H1 (cell line): ENCODE results near the gene MYLK2. TPM values are rescaled to one million over a fixed set of nuclear protein-coding genes. Genes with fewer than 3 reads are reported as not detected.

ENCODE experiments used
- CTCF ChIA-PET: fragments of 300-600 bp; sonication (Branson Sonifier 250); formaldehyde crosslinking; loops from one replicate; lab custom pipeline; 2021; ENCODE audit not compliant: partially characterized antibody; lab: Charles Lee
- POLR2A ChIA-PET: fragments of 300-600 bp; sonication (Branson Sonifier 250); formaldehyde crosslinking; loops from one replicate; lab custom pipeline; 2021; ENCODE audit warnings: inconsistent platforms; ENCODE audit not compliant: partially characterized antibody; lab: Charles Lee
- DNase-seq, 2 experiments: peaks; one replicate each; pipeline versions ENCODE4 v3.0.0 to v3.0.0-alpha.2; 2010 to 2022; ENCODE audit warnings: low spot score in 2 of 2, low read depth in 1 of 2, mixed read lengths in 1 of 2
- FAIRE-seq: peaks from 2 replicates; lab custom pipeline; 2011; peaks lifted over from hg19 to GRCh38; lab: Jason Lieb, UNC
- H2AFZ ChIP-seq: 2 replicates; pipeline ENCODE4 v1.8.1; 2012; ENCODE audit warnings: low read length, inconsistent platforms
- H2AK5ac ChIP-seq: 2 replicates; pipeline ENCODE4 v1.6.1; 2013; ENCODE audit warnings: low read depth, low read length
- H2BK120ac ChIP-seq: replicated peaks from 2 replicates; pipeline ENCODE3; 2013; ENCODE audit warnings: low read depth, low read length, inconsistent platforms
- H2BK12ac ChIP-seq: 2 replicates; pipeline ENCODE4 v1.6.1; 2013; ENCODE audit warnings: low read depth, low read length
- H2BK15ac ChIP-seq: 2 replicates; pipeline ENCODE4 v1.6.1; 2013; ENCODE audit warnings: low read length
- H2BK20ac ChIP-seq: 2 replicates; pipeline ENCODE4 v1.6.1; 2013; ENCODE audit warnings: low read length
- H2BK5ac ChIP-seq: 2 replicates; pipeline ENCODE4 v1.6.1; 2013; ENCODE audit warnings: low read depth, low read length
- H3K14ac ChIP-seq: 2 replicates; pipeline ENCODE4 v1.6.1; 2013; ENCODE audit warnings: inconsistent platforms; ENCODE audit not compliant: insufficient read length
- H3K18ac ChIP-seq: 2 replicates; pipeline ENCODE4 v1.6.1; 2013; ENCODE audit warnings: low read length; ENCODE audit errors: extremely low read depth
- H3K23ac ChIP-seq: 2 replicates; pipeline ENCODE4 v1.6.1; 2013; ENCODE audit warnings: inconsistent platforms; ENCODE audit not compliant: insufficient read length
- H3K23me2 ChIP-seq: 2 replicates; pipeline ENCODE4 v1.6.1; 2013; ENCODE audit warnings: low read depth, low read length
- H3K27ac ChIP-seq: 2 replicates; pipeline ENCODE4 v1.6.1; 2011; ENCODE audit warnings: low read depth, low read length, inconsistent platforms
- H3K27me3 ChIP-seq, 4 experiments: replicated peaks in 1 of 4; 1 replicate in 1 of 4; 2 replicates in 3 of 4; pipeline versions ENCODE4 v1.6.1 to v1.8.1; 2011 to 2013; ENCODE audit warnings: low read length in 3 of 4, mild to moderate bottlenecking in 3 of 4, inconsistent platforms in 2 of 4, mixed read lengths in 2 of 4, moderate library complexity in 1 of 4; ENCODE audit not compliant: control insufficient read depth in 3 of 4, insufficient read depth in 3 of 4; ENCODE audit errors: extremely low read depth in 1 of 4
- H3K36me3 ChIP-seq, 4 experiments: 2 replicates each; pipeline versions ENCODE4 v1.6.1 to v1.8.1; 2011 to 2013; ENCODE audit warnings: mild to moderate bottlenecking in 4 of 4, low read length in 3 of 4, moderate library complexity in 2 of 4, control low read depth in 1 of 4, inconsistent platforms in 1 of 4; ENCODE audit not compliant: insufficient read depth in 4 of 4, control insufficient read depth in 2 of 4
- H3K4ac ChIP-seq: replicated peaks from 2 replicates; pipeline ENCODE3; 2013; ENCODE audit warnings: low read length, low read depth, mixed read lengths, inconsistent platforms; ENCODE audit not compliant: insufficient read length
- H3K4me1 ChIP-seq, 4 experiments: replicated peaks in 1 of 4; 1 replicate in 1 of 4; 2 replicates in 3 of 4; pipeline versions ENCODE4 v1.6.1 to v1.8.1; 2011 to 2013; ENCODE audit warnings: low read length in 3 of 4, inconsistent platforms in 2 of 4, mixed read lengths in 1 of 4; ENCODE audit not compliant: insufficient read depth in 4 of 4, control insufficient read depth in 3 of 4
- H3K4me2 ChIP-seq, 2 experiments: 2 replicates each; pipeline versions ENCODE4 v1.6.1 to v1.8.1; 2011 to 2013; ENCODE audit warnings: low read depth in 2 of 2, low read length in 2 of 2, control low read depth in 1 of 2, inconsistent platforms in 1 of 2, mild to moderate bottlenecking in 1 of 2; ENCODE audit not compliant: insufficient read depth in 1 of 2
- H3K4me3 ChIP-seq, 4 experiments: fragments of 200-600, 300-600 bp in 1 of 4; sonication (generic), shearing (Covaris generic), sonication (Bioruptor Twin) in 1 of 4; 2 replicates each; pipeline versions ENCODE4 v1.5.1 to v1.8.1; 2011 to 2016; ENCODE audit warnings: low read length in 4 of 4, low read depth in 3 of 4, control low read depth in 2 of 4, inconsistent platforms in 2 of 4, mild to moderate bottlenecking in 2 of 4, mixed read lengths in 1 of 4, moderate library complexity in 1 of 4; ENCODE audit not compliant: insufficient read depth in 2 of 4; ENCODE audit errors: extremely low read depth in 1 of 4
- H3K56ac ChIP-seq: replicated peaks from 2 replicates; pipeline ENCODE3; 2013; ENCODE audit warnings: low read depth, mild to moderate bottlenecking, mixed read lengths, low read length, inconsistent platforms; ENCODE audit not compliant: insufficient read length
- H3K79me1 ChIP-seq: 2 replicates; pipeline ENCODE4 v1.6.1; 2013; ENCODE audit warnings: low read depth, low read length, control low read depth
- H3K79me2 ChIP-seq, 2 experiments: 2 replicates each; pipeline versions ENCODE4 v1.6.1 to v1.8.1; 2012 to 2013; ENCODE audit warnings: low read length in 2 of 2, mild to moderate bottlenecking in 2 of 2, inconsistent platforms in 1 of 2; ENCODE audit not compliant: insufficient read depth in 2 of 2, control insufficient read depth in 1 of 2
- H3K9ac ChIP-seq, 4 experiments: replicated peaks in 1 of 4; 1 replicate in 1 of 4; 2 replicates in 3 of 4; pipeline versions ENCODE4 v1.6.1 to v1.8.1; 2011 to 2013; ENCODE audit warnings: low read depth in 3 of 4, low read length in 3 of 4, control low read depth in 2 of 4, mild to moderate bottlenecking in 2 of 4, moderate library complexity in 2 of 4, inconsistent platforms in 1 of 4; ENCODE audit errors: extremely low read depth in 1 of 4
- H3K9me3 ChIP-seq, 2 experiments: 2 replicates each; pipeline versions ENCODE4 v1.6.1 to v1.8.1; 2012 to 2013; ENCODE audit warnings: mild to moderate bottlenecking in 2 of 2, moderate library complexity in 2 of 2, control low read depth in 1 of 2, inconsistent platforms in 1 of 2, low read depth in 1 of 2, low read length in 1 of 2, mixed read lengths in 1 of 2; ENCODE audit not compliant: insufficient read depth in 2 of 2
- H4K20me1 ChIP-seq, 2 experiments: replicated peaks in 1 of 2; 2 replicates each; pipeline versions ENCODE3 to v1.8.1; 2011 to 2013; ENCODE audit warnings: inconsistent platforms in 2 of 2, low read length in 2 of 2, mild to moderate bottlenecking in 1 of 2; ENCODE audit not compliant: insufficient read depth in 2 of 2, control insufficient read depth in 1 of 2
- H4K5ac ChIP-seq: 2 replicates; pipeline ENCODE4 v1.6.1; 2013; ENCODE audit warnings: low read length, low read depth, mixed read lengths, inconsistent platforms; ENCODE audit not compliant: insufficient read length
- H4K8ac ChIP-seq: 2 replicates; pipeline ENCODE4 v1.8.0; 2013; ENCODE audit warnings: mild to moderate bottlenecking, moderate library complexity, low read length, inconsistent platforms; ENCODE audit not compliant: insufficient read depth; ENCODE audit errors: extremely low read depth
- H4K91ac ChIP-seq: replicated peaks from 2 replicates; pipeline ENCODE3; 2013; ENCODE audit warnings: low read length, mixed read lengths, inconsistent platforms; ENCODE audit not compliant: insufficient read length
- BRCA1 ChIP-seq: IDR thresholded peaks from 2 replicates; pipeline ENCODE4 v1.6.1; 2012; ENCODE audit warnings: low read depth, low read length, improper control_type of control experiment
- CEBPB ChIP-seq: IDR thresholded peaks from 2 replicates; pipeline ENCODE4 v1.6.1; 2012; ENCODE audit warnings: low read depth, low read length
- EGR1 ChIP-seq: IDR thresholded peaks from 2 replicates; pipeline ENCODE4 v1.6.1; 2011; ENCODE audit warnings: low read depth, low read length, borderline replicate concordance
- GTF2F1 ChIP-seq: IDR thresholded peaks from 2 replicates; pipeline ENCODE4 v1.6.1; 2012; ENCODE audit warnings: low read depth, low read length, improper control_type of control experiment, borderline replicate concordance
- JUN ChIP-seq: IDR thresholded peaks from 2 replicates; pipeline ENCODE4 v1.6.1; 2011; ENCODE audit warnings: low read depth, mild to moderate bottlenecking, improper control_type of control experiment, low read length
- NANOG ChIP-seq: IDR thresholded peaks from 2 replicates; pipeline ENCODE4 v1.6.1; 2011; ENCODE audit warnings: low read length, low read depth, mild to moderate bottlenecking, inconsistent platforms; ENCODE audit not compliant: insufficient read depth, poor library complexity, severe bottlenecking
- RAD21 ChIP-seq, 2 experiments: IDR thresholded peaks in 1 of 2; conservative IDR thresholded peaks in 1 of 2; 2 replicates each; pipeline ENCODE4 v1.6.1; 2011; ENCODE audit warnings: low read depth in 2 of 2, low read length in 2 of 2, improper control_type of control experiment in 1 of 2, inconsistent platforms in 1 of 2, mild to moderate bottlenecking in 1 of 2, moderate library complexity in 1 of 2
- RFX5 ChIP-seq: IDR thresholded peaks from 2 replicates; pipeline ENCODE4 v1.6.1; 2011; ENCODE audit warnings: low read depth, low read length, improper control_type of control experiment, borderline replicate concordance
- SP2 ChIP-seq: IDR thresholded peaks from 2 replicates; pipeline ENCODE4 v1.6.1; 2012; ENCODE audit warnings: mild to moderate bottlenecking, low read length, inconsistent platforms
- SP4 ChIP-seq: IDR thresholded peaks from 2 replicates; pipeline ENCODE4 v1.6.1; 2012; ENCODE audit warnings: low read length, inconsistent platforms
- TAF1 ChIP-seq: IDR thresholded peaks from 2 replicates; pipeline ENCODE4 v1.6.1; 2011; ENCODE audit warnings: mild to moderate bottlenecking, low read depth, low read length
- WGBS, 2 experiments: shearing (Covaris generic) in 1 of 2; methylation state at CpG; one replicate each; pipeline versions ENCODE4 v1.1.6 to v1.1.7; 2013 to 2015; ENCODE audit warnings: low lambda C conversion rate in 2 of 2, mixed read lengths in 2 of 2, inconsistent platforms in 1 of 2, low coverage in 1 of 2, missing lambda C conversion rate in 1 of 2; ENCODE audit not compliant: insufficient replicate concordance in 2 of 2, insufficient coverage in 1 of 2, insufficient read length in 1 of 2; ENCODE audit errors: extremely low coverage in 1 of 2, missing lambda C conversion rate in 1 of 2; 5-methylcytosine and 5-hydroxymethylcytosine counted together
- polyA plus RNA-seq, 7 experiments: library from polyadenylated mRNA; depleted of rRNA in 3 of 7; stranded (reverse) in 5 of 7; unstranded in 2 of 7; fragments of >200 nt in 5 of 7; fragments of 200-250 nt in 2 of 7; gene quantifications; 1 replicate in 5 of 7; 2 replicates in 1 of 7; 4 replicates in 1 of 7; pipeline versions ENCODE4 v1.2.1 to v1.2.3, GENCODE V29; 2011 to 2013; ENCODE audit warnings: missing spikeins in 2 of 7, mixed read lengths in 2 of 7
- total RNA-seq: library from RNA; stranded (reverse); fragmentation: NEBNext Ultra II Directional; extraction: Animal tissue kit (Norgen Biotek cat#: 25700); gene quantifications from 2 replicates; pipeline ENCODE4 v1.2.1, GENCODE V29; 2021
- TF ChIP-seq, protein P1 (sequence below): IDR thresholded peaks from 2 replicates; pipeline ENCODE4 v1.6.1; 2012; ENCODE audit warnings: inconsistent platforms
- TF ChIP-seq, protein P2 (sequence below): IDR thresholded peaks from 2 replicates; pipeline ENCODE4 v1.6.1; 2011; ENCODE audit warnings: low read depth, mild to moderate bottlenecking, low read length; ENCODE audit not compliant: insufficient read depth

The MYLK2 gene
- total and polyA plus RNA-seq, 2 of the 8 experiments (the other 6 are each of a cell fraction or from before 2014, with no cell fraction given) = 0.22 to 0.26 TPM

DNA sequence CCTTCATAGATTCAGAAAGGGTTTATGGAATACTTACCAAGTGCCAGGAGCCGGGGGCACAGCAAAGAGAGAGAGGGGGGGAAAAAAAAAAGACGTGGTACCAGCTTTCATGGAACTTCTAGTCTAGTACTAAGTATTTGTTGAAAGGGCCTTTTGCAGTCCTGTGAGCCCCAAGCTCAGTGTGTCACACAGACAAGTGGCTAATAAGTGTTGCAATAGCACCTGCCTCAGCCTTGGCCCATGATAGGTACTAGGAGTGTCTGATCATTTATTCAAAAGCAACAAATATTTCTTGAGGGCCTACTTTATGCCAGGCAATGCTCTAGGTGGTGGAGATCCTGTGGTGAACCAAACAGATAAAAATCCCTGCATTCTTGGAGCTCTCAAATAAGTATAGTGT, 7.9 kb downstream of the MYLK2 start:
- TF ChIP-seq BRCA1 (no peak), RFX5 (no peak), NANOG (no peak), TAF1 (no peak), SP2 (no peak), JUN (no peak), GTF2F1 (no peak), RAD21 (IDR thresholded peaks at IDR 0.05 in 1 of 2, conservative IDR thresholded peaks at IDR 0.05 in 1 of 2; ENCODE audit: low read depth in 2 of 2, low read length in 2 of 2) (no peak), CEBPB (no peak), SP4 (no peak), EGR1 (no peak)
- TF ChIP-seq, protein P1, sequence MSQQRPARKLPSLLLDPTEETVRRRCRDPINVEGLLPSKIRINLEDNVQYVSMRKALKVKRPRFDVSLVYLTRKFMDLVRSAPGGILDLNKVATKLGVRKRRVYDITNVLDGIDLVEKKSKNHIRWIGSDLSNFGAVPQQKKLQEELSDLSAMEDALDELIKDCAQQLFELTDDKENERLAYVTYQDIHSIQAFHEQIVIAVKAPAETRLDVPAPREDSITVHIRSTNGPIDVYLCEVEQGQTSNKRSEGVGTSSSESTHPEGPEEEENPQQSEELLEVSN = no peak
- TF ChIP-seq, protein P2, sequence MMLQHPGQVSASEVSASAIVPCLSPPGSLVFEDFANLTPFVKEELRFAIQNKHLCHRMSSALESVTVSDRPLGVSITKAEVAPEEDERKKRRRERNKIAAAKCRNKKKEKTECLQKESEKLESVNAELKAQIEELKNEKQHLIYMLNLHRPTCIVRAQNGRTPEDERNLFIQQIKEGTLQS = no peak
- H2BK12ac ChIP-seq = no peak overlapping the region
- H3K4ac ChIP-seq = no peak overlapping the region
- no peaks in the 10 kb centered on the region for H3K27me3 ChIP-seq
- H4K8ac ChIP-seq = no peak overlapping the region
- no peak overlapping the region for H4K91ac ChIP-seq
- ChIA-PET CTCF (interaction anchor here (0.9 to 6.6 kb wide), 3 partner anchors 18 to 30 kb away, joined by 3 to 65 read pairs (median 3); partner anchors contain the start of gene FOXS1), POLR2A (no interaction called here)
- no peak overlapping the region for H3K9ac ChIP-seq
- no peak overlapping the region for H2BK15ac ChIP-seq
- H3K9me3 ChIP-seq = no peaks in the 10 kb centered on the region
- H2BK5ac ChIP-seq = no peak overlapping the region
- no peak overlapping the region for H3K18ac ChIP-seq
- H3K23me2 ChIP-seq = no peaks in the 10 kb centered on the region
- H3K4me1 ChIP-seq = peaks cover 0 to 6% (median 2%) of the 10 kb centered on the region in 4 experiments; a peak in 4 of 7 replicates
- no peak overlapping the region for H2BK20ac ChIP-seq
- no peak overlapping the region for H3K23ac ChIP-seq
- H3K79me2 ChIP-seq = no peaks in the 10 kb centered on the region
- H2BK120ac ChIP-seq = no peak overlapping the region
- no peak overlapping the region for H3K56ac ChIP-seq
- H3K4me2 ChIP-seq = no peak overlapping the region
- H3K4me3 ChIP-seq = no peak overlapping the region
- H4K20me1 ChIP-seq = no peaks in the 10 kb centered on the region
- DNase-seq (no peak), FAIRE-seq (no peak)
- no peaks in the 10 kb centered on the region for H3K79me1 ChIP-seq
- H3K27ac ChIP-seq = no peak overlapping the region
- no peak overlapping the region for H2AFZ ChIP-seq
- no peak overlapping the region for H4K5ac ChIP-seq
- 89% methylated on average over 2 of the region's 2 CpGs; no CpG with 5 or more reads in 1 of the 2 experiments for WGBS, 2 experiments
- no peak overlapping the region for H3K14ac ChIP-seq
- H2AK5ac ChIP-seq = no peak overlapping the region
- no peaks in the 10 kb centered on the region; a peak in 1 of 8 replicates for H3K36me3 ChIP-seq
